T-helper 1 cell (primary cell): ENCODE results near the gene AKAP6.
A peak's percentile ranks its signal among the peaks of the same experiment; 100 is the strongest.

ENCODE experiments used
- DNase-seq, 5 donors: peaks; one replicate each; pipeline ENCODE4 v3.0.0-alpha.2; 2012 to 2020

AKAP6 gene

DNA sequence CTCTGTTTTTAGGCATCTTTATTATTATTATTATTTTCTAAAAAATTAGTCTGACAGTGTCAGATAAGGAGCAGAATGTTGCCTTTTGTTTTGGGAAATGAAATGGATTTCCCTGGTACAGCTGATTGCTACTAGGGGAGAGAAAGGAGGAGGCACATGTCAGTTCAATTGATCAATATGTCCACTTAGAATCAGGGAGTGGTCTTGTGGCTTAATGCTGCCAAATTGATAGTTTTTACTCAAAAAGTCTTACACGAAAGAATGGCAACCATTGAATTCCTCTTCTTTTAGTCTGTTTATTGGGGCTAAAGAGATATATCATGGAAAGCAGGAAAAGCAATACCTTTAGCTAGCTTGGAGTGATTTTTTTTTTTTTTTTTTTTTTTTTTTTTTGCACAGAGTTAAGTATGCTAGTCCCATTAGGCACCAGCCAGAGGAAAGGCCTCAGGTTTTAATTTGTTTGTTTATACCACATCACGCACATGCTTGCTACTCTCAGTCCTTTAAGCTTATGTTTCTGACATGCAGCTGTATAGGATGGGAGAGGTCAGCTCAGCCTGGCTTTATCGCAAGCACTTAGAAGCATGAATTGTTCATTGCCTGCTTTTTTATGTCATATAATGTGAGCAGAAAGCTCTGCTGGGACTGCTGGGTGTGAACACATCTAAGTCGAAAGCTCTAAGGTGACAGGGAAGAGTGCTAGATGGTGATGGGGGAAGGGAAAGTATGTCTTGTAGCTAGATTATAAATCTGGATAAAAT, 1.4 kb downstream of the AKAP6 start:
- no peak for DNase-seq

DNA sequence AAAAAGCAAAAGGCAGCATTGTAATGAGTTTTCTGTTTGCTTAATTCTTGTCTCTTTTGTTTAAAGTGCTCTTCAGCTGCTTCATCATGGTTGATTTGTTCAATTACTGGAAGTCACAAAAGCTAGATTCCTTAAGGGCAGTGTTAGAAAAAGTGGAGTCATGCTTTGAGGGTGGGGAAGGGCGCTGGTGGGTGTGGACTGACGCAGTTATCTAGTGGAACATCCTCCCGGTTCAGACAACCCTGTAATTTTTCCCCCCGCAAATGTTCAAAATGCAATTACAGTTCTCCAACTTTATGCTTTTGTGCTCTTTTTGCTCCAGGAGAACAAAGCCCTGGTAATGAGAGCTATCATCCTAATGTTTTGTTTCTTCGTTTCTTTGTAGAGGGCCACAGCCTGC, 2.1 kb downstream of the AKAP6 start:
- no peak for DNase-seq

DNA sequence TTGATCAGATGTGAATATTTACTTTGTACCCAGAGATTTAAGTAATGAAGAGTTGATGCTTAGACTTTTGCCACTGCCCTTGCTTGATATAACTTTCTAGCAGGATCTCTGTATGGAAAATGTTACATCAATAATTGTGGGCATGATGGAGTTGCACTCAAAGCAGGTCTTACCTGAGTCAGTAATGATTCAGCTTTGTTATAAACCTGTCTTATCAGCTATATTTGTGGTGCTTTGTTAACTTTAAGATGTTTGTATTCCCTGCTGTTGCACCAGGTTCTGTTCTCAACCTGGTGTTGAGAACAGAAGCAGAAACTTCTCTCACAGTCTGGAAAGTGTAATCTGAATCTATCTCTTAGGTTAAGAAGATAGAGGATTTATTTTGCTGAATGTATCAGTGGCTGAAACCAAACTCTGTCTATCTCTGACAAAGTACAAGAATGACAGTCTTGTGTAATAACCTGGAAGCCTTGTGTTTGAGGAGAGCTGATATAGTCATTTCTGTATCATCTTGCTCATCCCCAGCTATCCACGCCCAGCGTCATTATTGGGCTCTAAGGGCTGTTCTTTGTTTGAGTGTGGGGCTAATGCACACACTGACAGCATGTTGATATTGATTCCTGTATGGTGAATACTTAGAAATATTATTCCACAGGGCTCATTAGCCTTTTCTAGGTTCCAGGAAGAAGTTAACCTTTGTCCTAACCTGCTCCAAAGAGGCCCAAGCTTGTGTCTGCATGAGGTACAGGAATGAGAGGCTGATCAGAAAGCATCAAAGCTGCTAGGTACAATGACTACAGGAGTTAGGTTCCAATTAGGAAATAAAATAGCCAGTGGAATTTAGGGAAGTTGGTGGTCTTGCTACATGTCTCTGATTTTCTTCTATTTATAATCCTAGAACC, 3.6 kb downstream of the AKAP6 start:
- DNase-seq = peak in 1 of 5 donors; percentile 42

DNA sequence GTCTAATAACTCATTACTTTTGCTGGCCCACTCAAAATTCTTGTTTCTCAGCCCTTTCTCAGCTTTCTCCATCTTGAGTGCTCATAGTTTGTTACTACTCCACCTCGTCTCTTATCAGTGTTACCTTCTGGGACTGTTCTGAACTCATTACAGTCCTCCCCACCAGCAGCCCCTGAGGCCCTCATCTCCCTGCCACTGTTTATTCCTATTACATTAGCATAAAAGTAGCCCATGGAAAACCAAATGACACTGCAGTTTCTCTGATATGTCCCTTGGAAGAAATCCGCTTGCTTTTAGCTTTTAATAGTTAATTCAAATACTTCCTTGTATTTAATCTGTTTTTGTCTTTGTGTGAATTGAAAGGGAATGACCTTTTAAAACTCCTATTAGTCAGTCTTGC, 7.6 kb downstream of the AKAP6 start:
- no peak for DNase-seq

DNA sequence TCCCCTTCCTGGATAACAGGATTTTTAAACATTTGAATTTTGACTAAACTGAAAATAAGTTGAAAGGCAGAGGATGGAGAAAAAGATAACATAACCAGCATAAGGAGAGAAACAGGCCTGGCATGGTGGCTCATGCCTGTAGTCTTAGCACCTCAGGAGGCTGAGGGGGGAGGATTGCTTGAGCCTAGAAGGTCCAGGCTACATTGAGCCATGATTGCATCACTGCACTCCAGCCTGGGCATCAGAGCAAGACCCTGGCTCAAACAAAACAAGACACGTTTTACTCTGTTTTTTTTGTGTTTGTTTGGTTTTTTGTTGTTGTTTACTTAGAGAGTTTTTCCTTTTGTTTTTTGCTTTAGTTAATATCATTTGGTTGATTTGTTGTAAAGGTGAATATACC, 8.7 kb downstream of the AKAP6 start:
- no peak for DNase-seq

DNA sequence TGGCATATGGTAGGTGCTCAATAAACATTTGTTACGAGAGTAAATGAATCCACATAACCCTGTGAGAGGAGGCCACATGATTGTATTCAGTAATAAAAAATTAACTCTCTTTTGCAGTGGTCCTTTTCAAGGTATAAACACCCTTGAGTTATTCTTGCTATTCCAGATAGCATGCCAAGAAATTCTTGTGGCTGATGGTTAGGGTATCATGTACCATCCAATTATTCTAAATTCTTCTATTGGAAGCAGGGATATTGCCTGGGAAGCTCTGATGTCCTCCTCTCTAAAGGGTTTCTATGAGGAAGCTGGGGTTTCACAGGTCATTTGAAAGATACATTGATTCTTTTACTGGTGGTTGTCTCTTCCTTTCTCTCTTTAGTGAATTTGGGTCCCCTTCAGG, 10.1 kb downstream of the AKAP6 start:
- no peak for DNase-seq

DNA sequence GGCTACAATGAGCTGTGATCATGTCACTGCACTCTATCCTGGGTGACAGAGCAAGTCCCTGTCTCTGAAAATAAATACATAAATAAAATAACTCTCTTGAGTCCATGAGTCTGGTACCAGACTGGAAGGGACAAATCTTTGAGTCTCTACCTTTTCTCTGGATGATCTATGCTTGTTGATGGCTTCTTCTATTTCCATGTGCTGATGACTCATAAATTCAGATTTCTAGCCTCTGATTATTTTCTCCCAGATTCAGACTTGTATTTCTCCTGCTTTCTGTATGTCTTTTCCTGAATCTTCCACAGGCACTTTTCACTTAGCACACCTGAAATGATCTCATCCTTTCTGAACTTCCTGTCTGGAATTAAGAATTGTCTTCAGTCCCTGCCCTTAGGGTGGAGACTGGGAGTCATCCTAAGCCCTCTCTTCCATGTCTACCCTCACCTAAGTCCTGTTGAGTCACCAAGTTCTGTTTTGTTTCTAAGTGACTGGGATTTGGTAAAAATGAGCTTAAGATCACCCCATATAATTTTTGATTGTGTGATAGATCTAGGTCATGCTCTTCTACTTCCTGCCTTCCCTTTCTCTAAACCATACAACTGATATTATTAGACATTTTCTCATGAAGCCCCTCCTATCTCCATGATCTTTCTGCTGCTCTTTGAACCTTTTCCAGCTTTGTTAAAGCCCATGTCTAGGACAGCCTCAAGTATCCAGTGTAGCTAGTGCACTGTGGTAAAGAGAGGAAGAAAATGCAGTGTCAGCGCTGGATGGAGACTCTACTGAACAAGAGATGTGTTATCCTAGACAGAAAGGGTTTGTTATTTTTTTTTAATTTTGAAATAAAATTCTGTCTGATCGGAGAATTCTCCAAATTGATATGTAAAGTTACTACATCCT, 13.1 kb downstream of the AKAP6 start:
- DNase-seq = no peak

DNA sequence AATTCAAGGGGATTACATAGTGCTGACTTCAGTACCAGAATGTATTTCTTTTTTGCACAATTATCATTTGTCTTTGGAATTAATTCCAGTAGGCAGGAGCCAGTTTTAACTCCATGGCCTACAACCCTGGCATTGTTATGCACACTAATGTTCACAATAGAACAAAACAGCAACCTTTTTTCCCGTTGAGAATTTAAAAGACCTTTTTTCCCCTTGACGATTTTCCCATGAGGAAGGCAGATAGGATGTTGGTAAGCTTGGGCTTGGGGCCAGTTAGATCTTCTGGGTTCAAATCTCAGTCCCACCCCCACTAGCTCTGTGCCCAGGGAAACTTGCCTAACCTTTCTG, 13.7 kb downstream of the AKAP6 start:
- no peak for DNase-seq

DNA sequence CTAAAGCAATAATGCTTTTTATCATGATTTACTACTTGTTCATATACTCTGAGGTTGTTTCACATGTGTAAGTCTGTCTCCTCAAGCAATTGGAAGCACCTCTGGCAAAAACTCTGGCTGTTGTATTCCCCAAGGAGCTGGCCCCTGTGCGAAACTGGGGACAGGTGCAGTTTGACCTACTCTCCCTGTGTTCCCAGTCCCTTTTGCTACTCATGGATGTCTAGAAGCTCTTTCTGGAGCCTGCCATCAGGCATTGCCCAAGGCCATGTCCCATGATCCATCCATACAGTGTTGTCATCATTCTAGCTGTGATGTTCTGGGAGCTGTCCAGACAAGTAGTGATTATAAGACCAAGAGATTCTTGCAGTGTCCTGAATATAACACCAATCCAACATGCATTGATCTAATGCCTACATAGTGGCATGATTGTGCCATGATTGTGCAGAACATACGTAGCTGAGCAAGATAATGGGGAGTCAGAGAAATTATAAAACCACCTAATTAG, 14.9 kb downstream of the AKAP6 start:
- no peak for DNase-seq

DNA sequence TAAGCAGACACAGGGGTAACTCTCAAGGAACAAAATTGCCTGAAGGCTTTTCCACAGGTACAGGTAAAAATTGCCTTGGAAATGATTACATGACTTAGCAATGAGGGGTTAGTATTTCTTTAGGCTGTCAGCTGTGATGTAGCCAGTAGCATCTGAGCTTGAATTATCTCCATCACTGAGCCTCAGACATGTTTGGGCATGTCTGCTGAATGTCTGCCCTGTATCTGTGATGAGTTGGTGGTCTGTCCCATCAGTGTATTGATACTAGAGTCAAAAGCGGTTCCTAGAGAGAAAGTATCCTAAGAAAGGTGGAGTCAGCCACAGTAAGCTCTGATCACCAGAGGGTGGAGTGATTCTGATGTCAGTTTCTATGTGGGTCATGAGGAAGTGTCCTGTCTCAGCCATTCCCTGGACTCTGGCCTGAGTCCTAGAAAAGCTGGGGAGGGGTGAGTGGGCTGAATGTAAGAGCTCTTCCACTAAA, 16.3 kb downstream of the AKAP6 start:
- DNase-seq = no peak

DNA sequence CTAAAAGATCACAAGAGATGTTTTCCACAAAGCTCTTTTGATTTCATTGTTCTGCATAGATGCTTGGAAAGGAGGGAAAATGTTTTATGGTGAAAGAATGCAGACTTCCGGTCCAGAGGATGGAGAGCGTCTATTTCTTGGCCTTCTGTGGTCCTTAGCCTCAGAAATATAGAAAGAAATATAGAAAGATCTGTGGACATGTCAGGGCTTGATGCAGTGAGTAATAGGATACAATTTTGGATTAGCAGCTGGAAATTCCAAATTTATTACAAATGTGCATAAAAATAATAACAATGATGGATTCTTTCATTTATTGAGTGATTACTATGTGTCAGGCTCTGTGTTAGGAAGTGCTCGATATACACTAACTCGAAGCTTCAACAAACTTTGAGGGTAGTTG, 20.2 kb downstream of the AKAP6 start:
- no peak for DNase-seq

DNA sequence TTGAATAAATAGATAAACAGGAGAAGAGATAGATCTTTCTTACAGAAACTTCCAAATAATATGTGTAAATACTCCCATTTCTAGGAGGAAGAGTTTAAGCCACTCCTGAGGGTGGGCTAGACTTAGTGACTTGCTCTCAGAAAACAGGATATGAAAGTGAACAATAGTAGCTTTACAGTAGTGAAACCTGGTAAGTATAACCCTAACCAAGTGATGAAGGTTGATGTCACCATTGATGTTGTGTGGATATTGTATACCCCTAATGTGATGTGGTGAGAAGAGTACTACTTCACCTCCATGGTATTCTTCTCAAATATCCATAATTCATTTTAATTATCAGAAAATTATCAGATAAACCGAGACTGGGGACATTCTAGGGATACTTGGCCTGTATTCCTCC, 20.9 kb downstream of the AKAP6 start:
- no peak for DNase-seq

DNA sequence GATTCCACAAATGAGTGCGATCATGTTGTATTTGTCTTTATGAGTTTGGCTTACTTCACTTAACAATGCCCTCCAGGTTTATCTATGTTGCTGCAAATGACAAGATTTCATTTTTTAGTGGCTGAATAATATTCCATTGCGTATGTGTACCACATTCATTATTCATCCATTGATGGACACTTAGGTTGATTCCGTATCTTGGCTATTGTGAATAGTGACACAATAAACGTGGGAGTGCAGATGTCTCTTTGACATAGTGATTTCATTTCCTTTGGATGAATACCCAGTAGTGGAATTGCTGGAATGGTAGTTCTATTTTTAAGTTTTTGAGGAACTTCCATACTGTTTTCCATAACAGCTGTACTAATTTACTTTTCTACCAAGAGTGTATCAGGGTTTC, 23.5 kb downstream of the AKAP6 start:
- DNase-seq = no peak

DNA sequence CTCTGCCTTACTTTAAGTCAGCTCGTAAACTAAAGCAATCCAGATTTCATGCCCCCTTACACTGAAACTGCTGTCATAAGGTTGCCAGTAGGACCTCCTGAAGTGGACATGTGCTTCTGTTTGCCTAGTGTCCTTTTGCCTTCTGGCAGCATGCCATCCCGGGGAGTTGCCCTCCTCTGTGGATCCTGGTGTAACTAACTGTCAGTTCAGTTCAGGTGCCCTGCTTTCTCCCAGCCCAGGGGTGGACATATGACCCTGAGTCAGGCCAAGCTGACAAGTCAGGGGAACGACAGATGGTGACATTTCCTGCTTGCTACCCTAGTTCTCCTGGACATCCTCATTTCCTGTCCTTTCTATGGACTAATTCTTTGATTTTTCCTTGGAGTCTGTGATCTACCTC, 25.6 kb downstream of the AKAP6 start:
- DNase-seq = no peak

DNA sequence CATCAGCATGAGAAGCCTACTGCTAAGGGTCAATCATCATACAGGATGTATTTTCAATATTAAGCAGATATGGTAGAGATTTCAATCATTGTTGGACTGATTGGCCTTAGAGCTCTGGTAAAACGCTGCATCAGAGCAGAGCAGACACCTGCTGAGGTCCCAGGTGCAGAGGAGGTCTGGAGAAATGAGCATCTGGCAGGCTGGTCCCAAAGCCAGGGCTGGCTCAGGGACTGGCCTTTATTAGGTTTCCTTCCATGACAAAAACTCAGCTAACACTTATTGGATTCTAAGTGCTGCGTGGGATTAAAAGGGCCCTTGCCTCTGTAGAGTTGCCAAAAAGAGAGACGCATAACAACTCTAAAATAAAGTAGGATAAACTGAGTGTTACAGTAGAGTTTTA, 29.7 kb downstream of the AKAP6 start:
- no peak for DNase-seq

DNA sequence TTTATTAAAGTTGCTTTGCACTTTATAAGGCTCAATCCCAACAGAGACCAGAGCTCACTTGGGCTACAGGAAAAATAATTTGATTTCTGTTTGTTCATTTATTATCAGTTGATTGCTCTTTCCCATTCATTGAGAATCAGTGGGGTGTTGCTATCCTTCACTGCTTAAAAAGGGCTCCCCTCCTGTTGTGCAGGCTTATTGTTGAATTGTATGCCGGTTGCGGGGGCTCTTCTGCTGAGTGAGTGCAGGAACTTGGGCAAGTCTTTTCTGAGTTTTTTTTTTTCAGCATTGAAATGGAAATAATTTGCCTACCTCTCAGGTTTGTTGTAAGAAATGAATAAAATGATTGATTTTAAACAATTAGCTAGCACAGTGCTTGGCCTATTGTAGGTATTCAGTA, 32.6 kb downstream of the AKAP6 start:
- no peak for DNase-seq

DNA sequence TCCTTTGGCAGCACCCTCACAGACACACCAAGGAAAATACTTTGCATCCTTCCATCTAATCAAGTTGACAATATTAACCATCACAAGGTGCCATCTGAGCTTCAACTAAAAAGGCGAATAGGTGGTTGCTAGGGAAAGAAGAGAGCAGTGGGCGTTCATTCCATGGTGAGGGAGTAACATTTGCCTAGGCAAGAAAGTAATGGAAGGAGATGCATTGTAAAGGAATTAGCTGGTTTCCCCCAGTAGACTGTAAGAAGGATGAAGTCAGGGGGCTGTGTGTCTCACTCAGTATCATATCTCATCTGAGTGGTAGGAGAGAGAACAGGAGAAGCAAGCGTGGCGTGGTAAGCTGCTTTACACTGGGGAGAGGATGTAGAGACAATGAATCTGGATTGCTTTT, 34.7 kb downstream of the AKAP6 start:
- DNase-seq = no peak

DNA sequence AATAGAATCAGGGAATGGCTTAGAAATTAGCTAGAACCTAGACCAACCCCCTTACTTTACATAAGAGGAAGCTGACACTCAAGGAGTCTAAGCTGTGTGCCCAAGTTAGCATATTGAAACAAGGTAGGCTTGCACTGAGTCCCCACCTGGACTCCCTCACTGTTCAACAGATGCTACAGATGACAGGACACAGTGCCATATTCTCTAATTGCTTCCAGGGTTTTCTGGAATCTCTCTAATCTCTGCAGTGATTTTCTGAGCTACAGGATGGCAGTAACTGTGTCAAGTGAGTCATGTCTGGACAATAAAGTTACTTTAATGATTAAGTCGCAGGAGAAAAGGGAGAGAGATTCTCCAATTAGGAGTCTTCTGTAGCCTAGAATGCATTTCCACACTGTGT, 35.8 kb downstream of the AKAP6 start:
- no peak for DNase-seq

DNA sequence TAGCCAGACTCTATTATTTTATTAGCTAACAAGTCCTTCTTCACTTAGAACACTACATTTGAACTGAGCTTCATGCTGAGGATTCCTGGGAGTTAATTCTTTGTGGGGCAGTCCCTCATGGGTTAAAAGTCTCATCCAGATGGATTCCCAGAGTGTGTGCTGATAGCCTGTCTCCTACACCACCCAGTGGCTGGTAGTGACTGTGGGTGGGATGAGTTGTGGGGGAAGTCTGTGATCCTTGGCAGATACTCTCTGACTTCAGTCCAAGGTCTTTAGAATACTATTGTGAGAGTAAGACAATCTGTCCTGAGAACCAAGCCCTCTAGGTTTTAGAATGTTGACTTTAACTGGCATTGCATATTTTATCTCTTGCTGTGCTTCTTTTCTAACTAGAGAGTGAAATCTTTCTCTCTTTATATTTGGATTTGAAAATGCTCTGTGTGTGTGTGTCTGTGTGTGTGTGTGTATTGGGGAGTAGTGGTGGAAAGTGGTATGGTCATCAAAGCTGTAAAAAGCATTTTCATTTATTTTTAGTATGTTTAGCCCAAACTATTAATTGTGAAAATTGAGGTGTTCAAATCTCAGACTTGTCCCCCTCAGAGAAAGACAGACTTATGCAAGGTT, 37.3 kb downstream of the AKAP6 start:
- DNase-seq = no peak

DNA sequence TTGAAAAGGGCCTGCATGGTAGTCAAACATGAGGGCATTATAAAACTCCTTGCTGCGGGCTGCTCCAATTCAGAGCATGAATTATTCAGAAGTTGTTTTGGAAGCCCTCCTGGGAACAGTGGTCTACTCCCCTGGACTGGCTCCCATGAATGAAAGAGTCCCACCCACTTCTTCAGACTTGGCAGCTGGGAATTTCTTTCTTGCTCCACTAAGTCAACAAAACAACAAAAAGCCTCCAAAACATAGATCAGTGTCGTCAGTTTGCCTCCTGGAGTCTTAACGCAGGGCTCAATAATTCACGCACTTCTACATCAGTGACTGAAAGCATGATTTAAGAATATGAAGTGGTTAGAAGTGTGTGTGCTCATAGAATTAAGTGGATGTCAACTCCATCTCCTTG, 37.9 kb downstream of the AKAP6 start:
- DNase-seq = no peak

DNA sequence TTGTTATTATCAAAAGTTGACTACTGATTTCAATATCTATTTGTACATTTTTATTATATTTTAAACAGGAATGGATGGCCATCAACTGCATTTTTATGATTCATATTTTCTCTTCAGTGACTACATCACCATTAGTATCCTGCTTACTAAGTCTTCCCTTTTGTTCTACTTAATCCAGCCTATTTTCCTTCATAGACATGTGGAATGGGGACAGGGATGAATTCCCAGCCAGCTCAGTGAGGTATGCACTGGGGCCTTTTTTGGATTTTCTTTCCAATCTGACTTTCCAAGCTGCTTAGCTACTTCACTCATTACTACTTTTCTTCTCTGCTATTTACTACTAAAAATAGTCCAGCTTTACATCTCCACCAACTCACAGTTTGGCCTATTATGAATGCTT, 38.4 kb downstream of the AKAP6 start:
- no peak for DNase-seq

DNA sequence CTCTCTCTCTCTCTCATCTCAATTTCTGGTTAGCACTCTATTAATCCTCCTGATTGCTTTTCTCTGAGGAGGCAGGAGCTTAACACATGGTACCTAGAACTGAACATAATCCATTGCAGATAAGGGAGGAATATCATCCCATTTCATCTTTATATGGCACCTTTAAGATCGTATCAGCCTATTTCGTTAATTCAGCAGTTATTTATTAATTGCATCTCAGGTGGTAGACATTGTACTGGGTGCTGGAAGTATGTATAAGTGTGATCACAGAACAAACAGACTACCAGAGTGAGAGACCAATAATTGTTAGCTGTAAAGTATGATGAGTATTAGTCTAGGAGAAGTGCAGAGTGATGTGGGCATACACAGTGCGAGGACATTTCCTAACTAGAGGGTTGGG, 39.0 kb downstream of the AKAP6 start:
- DNase-seq = no peak

DNA sequence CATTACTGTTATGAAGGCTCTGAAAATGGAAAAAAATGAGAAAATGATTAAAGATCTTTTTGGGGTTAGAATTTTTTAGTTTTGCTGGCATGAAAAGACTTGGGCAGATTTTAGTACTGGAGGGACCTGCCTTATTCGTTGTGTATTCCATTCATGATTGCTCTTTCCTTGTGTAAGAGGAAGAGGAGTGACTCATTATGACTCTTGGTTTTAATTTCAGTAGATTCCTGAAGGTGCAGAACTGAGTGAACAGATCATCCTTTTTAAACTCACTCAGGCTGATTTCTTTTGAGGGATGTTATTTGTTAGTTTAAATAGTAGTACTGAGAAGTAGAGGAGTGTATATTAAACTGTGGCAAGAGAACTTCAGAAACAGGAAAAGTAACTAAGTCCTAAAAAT, 41.6 kb downstream of the AKAP6 start:
- no peak for DNase-seq
